GM23338 (cell line): ENCODE data around the gene BST2. TPM values are rescaled to one million over a fixed set of nuclear protein-coding genes. Genes with fewer than 3 reads are reported as not detected.

Experiments used
- CREB1 ChIP-seq: fragments of 250-450 bp; sonication (Bioruptor Pico); IDR thresholded peaks from 2 replicates; pipeline ENCODE4 v1.5.0; 2020; ENCODE audit warnings: low read depth, mild to moderate bottlenecking, moderate library complexity
- CTCF ChIP-seq, 2 experiments: fragments of 200-600 bp in 1 of 2; sonication (generic) in 1 of 2; conservative IDR thresholded peaks; 2 replicates each; pipeline versions ENCODE4 v1.5.1 to v1.6.1; 2016 to 2017; ENCODE audit warnings: antibody characterized with exemption in 2 of 2, low read depth in 2 of 2, mild to moderate bottlenecking in 2 of 2, moderate library complexity in 1 of 2
- EZH2 ChIP-seq: fragments of 200-600 bp; sonication (generic); IDR thresholded peaks from one replicate; pipeline ENCODE4 v1.8.0; 2017; ENCODE audit warnings: antibody characterized with exemption, mild to moderate bottlenecking, low read depth; ENCODE audit not compliant: unreplicated experiment
- NANOG ChIP-seq: IDR thresholded peaks from 2 replicates; pipeline ENCODE4 v1.6.1; 2016; ENCODE audit warnings: antibody characterized with exemption, borderline replicate concordance
- POLR2AphosphoS5 ChIP-seq: IDR thresholded peaks from 2 replicates; pipeline ENCODE4 v1.6.1; 2016; ENCODE audit warnings: antibody characterized with exemption, low read depth
- STAT1 ChIP-seq: IDR thresholded peaks from one replicate; pipeline ENCODE4 v1.6.1; 2016; ENCODE audit warnings: antibody characterized with exemption; ENCODE audit not compliant: unreplicated experiment
- ZNF114 ChIP-seq: fragments of 250-450 bp; sonication (Bioruptor Pico); IDR thresholded peaks from 2 replicates; pipeline ENCODE4 v1.5.0; 2020; ENCODE audit warnings: mild to moderate bottlenecking, moderate library complexity
- ZNF462 ChIP-seq: fragments of 250-450 bp; sonication (Bioruptor Pico); IDR thresholded peaks from 2 replicates; pipeline ENCODE4 v1.5.0; 2020; ENCODE audit warnings: mild to moderate bottlenecking, moderate library complexity
- polyA plus RNA-seq: library from polyadenylated mRNA; unstranded; fragments of >200 nt; fragmentation: Nextera tagmentation; extraction: Ambion mirVana; gene quantifications from 2 replicates; pipeline ENCODE4 v1.2.1, GENCODE V29; 2016
- total RNA-seq: library from RNA; depleted of rRNA; stranded (reverse); fragments of >200 nt; shearing (Covaris generic); gene quantifications from 2 replicates; pipeline ENCODE4 v1.2.3, GENCODE V29; 2014
- TF ChIP-seq, protein P1 (sequence below): IDR thresholded peaks from 2 replicates; pipeline ENCODE4 v1.6.1; 2016; ENCODE audit warnings: antibody characterized with exemption

The BST2 gene
- total and polyA plus RNA-seq, 2 experiments from 2014 or later, result 24.9 to 33.9 TPM

DNA sequence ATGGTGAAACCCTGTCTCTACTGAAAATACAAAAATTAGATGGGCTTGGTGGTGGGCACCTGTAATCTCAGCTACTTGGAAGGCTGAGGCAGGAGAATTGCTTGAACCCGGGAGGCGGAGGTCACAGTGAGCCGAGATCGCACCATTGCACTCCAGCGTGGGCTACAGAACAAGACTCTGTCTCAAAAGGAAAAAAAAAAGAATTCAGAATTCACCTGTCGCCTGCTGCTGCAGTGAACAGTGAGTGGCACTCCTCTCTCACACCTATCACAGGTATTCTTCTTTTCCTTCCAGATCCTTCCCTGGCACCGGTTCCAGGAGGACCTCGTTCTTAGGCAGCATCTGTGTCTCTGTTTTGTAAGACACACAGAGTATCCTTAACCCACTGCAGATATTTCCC lies 8.7 kb upstream of the BST2 start (continued):
- no peak for TF ChIP-seq ZNF462
- TF ChIP-seq NANOG, result no peak
- TF ChIP-seq ZNF114 (CRISPR knock-in tag), result no peak
- no peak for TF ChIP-seq CREB1
- no peak for TF ChIP-seq CTCF (conservative IDR thresholded peaks at IDR 0.05; ENCODE audit: low read depth in 2 of 2)
- TF ChIP-seq EZH2, result no peak
- TF ChIP-seq, protein P1, sequence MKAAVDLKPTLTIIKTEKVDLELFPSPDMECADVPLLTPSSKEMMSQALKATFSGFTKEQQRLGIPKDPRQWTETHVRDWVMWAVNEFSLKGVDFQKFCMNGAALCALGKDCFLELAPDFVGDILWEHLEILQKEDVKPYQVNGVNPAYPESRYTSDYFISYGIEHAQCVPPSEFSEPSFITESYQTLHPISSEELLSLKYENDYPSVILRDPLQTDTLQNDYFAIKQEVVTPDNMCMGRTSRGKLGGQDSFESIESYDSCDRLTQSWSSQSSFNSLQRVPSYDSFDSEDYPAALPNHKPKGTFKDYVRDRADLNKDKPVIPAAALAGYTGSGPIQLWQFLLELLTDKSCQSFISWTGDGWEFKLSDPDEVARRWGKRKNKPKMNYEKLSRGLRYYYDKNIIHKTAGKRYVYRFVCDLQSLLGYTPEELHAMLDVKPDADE, result no peak
- no peak for TF ChIP-seq STAT1
- no peak for TF ChIP-seq POLR2AphosphoS5
